GM12801 (cell line): ENCODE results near the gene ESRRG.

Source experiments
- TF ChIP-seq, protein P1 (sequence below): IDR thresholded peaks from one replicate; pipeline ENCODE4 v1.5.1; 2011; ENCODE audit warnings: control low read depth; ENCODE audit not compliant: insufficient read length; ENCODE audit errors: extremely low read depth

Gene ESRRG

DNA sequence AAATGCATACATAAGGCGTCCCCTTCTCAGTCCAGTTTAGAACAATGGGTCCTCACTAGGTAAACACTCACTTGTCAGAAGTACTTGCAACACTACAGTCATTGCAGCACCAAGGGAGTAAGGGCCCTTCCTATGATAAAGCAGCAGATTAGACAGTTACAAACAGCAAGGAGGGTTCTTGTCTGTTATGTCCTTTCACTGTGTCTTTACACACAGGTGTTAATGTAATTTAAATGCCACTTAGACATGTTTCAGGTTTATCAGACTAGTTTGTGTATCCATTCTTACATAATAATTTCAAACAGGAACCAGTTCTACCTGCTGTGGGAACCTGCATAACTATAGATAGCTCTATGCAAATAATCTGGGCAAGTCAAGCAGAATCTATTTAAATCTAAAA, 194.4 kb downstream of the ESRRG start:
- TF ChIP-seq, protein P1, sequence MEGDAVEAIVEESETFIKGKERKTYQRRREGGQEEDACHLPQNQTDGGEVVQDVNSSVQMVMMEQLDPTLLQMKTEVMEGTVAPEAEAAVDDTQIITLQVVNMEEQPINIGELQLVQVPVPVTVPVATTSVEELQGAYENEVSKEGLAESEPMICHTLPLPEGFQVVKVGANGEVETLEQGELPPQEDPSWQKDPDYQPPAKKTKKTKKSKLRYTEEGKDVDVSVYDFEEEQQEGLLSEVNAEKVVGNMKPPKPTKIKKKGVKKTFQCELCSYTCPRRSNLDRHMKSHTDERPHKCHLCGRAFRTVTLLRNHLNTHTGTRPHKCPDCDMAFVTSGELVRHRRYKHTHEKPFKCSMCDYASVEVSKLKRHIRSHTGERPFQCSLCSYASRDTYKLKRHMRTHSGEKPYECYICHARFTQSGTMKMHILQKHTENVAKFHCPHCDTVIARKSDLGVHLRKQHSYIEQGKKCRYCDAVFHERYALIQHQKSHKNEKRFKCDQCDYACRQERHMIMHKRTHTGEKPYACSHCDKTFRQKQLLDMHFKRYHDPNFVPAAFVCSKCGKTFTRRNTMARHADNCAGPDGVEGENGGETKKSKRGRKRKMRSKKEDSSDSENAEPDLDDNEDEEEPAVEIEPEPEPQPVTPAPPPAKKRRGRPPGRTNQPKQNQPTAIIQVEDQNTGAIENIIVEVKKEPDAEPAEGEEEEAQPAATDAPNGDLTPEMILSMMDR = no peak

DNA sequence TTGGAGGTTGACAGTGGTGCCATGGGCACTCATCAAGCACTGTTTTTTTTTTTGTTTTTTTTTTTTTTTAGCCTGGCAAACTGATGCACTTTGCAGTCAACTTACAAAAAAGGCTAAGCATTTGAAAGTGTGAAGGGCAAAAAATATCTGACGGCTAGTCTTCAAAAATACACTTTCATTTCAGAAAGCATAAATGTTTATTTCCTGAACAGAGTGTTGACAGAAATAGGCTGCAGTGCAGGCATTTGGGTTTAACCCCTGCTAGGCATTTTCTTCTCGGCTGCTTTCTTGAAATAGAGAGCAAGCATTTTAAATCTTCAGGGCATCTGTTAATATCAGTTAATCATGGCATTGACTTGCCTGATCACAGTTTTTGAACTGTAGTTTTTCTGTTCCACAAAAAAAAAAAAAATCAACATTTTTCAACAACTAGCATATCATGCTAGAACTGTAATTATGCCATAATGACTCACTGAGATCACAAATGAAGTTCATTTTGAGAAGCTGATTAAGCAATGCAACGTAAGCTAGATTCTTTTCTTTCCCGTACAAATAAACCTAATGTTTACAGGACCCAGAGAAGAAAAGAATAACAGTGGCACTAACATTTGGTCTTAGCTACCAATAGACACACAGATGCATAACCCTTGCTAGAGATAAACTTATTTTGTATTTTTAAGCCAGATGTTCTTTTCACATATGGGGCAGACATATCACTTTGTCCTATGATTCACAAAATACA, 199.6 kb downstream of the ESRRG start:
- TF ChIP-seq, protein P1 = no peak

DNA sequence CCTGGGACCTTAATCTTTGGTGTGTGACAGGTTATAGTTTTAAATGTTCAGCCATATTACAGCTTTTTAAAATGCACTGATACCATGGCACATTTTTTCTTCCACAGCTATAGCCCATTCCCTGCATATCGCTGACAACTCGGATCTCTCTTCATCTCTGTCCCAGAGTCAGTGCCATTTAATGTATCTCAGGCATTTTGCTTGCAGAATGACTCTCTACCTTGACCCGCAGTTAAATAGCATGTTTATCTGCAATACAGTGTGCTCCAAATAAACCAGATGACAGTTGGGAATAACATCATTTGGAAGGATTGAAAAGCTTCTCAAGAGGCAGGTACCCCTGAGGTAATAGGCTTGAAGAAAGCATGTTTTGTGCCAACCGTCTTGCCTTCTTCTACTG, 200.2 kb downstream of the ESRRG start:
- TF ChIP-seq, protein P1 = no peak

DNA sequence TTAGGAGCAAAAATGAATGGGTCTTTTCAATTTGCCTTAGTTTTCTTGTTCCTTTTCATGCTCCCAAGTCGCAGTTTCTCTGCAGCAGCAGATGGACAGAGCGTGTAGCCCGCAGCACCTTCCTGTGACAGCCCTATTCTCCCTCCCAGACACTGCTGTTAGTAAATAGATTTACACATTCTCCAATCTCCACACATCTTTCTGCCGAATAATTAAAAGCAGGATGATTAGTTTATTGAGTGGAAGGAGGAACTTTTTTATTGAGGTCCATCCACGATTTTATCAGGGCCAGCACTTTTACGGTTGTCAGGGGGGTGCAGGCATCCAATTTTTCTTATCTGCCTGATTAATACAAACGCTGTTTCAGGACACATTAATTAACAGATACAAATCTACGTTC, 201.8 kb downstream of the ESRRG start:
- TF ChIP-seq, protein P1 = no peak

DNA sequence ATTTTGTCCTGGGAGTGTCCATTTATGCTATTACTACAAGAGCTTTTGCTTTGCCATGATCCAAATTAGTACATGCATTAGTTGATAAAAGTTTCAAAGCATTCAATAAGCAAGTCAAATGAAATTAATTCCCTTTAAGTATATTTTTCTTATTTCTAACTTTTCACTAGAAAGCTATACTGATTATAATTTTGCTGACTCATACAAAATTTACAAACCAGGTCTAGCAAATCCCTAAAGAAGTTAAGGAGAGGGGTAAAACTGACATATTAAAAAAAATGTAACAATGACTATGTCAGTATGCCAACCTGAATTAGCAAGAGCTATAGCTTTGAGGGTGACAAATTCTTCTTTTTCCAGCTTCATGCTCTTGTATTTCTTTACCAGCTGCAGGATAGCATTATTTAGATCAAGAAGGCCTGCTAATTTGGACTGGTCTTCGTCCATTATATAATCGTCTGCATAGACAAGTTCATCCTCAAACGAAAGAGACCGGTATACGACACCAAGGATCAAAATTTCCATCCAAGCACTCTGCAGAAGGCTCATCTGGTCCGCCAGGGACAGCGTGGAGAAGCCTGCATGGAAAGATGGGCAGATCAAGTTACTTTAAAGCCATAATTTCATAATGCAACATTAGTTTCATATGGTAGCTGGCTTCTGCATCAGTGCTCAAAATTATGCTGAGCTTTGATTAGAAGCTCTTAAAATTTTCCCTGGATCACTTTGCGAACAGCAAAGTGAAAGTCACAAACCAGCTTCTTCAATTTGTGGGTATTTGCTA, 204.2 kb downstream of the ESRRG start:
- TF ChIP-seq, protein P1 = no peak

DNA sequence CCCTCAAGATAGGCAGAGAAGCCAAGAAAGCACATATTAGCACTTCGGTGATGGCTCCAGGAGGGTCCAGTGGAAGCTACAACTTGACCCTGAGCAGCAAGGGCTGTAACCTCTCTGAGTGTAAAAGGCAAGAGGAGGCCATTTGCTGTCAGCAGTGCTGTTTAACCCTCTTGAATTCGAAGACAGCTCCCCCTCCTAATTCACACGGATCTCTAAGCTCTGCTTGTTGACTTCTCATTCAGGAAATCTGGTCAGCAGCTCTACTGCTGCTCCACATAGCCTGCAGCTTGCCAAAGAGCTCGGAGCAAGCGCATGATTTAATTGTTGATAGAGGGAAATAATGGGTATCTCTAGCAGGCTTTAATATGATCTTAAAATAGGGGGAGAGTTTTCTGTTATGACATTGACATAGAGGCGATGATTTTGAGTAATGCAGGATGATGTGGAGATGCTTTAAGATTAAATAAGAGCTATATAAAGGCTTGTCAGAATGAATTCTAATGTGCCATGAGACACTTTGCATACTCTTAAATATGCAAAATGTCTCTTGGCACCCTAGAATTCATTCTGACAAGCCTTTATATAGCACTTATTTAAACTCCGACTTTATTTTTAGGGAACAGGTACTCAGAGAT, 220.6 kb downstream of the ESRRG start:
- TF ChIP-seq, protein P1 = no peak

DNA sequence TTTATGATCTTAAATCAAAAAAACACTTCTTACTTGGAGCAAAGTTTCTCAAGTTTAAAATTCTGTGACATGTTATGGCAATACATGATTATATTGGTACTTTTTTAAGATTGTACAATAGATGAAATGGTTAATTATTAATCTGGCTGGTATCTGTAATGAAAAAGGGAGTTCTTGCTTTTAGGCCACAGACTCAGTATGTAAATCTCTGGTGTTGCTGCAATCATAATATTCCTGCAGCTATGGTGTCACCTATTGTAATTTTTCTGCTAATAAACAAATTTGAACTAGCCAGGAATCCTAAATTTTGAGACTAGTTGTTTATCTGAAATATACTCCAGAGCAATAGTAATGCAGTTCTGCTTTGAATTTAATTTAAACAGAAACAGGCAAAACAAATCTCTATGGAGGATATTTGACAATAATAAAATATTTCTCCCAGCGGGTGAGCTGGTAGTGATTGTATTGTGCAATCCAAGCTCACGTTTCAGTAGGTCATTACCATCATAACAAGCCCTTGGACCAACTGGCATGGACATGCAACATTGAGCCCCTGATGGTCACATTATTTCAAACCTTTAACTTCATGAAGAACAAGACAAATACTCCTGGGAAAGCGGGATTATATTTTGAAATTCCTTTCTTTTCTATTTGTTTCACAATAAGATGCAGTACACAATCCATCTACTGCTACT, 222.8 kb downstream of the ESRRG start:
- TF ChIP-seq, protein P1 = no peak
